Kidney epithelial cell (primary cell): ENCODE measurements around the gene ABCC4. TPM values are rescaled to one million over a fixed set of nuclear protein-coding genes. Genes with fewer than 3 reads are reported as not detected.

ENCODE experiments used
- DNase-seq: peaks from one replicate; pipeline ENCODE4 v3.0.0-alpha.2; 2010; ENCODE audit warnings: low read depth
- H3K27me3 ChIP-seq: 2 replicates; pipeline ENCODE4 v1.6.0; 2011; ENCODE audit warnings: low read length; ENCODE audit not compliant: control insufficient read depth, insufficient read depth
- H3K36me3 ChIP-seq: 2 replicates; pipeline ENCODE4 v1.5.1; 2011; ENCODE audit warnings: low read length; ENCODE audit not compliant: control insufficient read depth, insufficient read depth
- H3K4me3 ChIP-seq: 2 replicates; pipeline ENCODE4 v1.5.1; 2011; ENCODE audit warnings: low read depth, mild to moderate bottlenecking, control low read depth, low read length
- CTCF ChIP-seq: IDR thresholded peaks from 2 replicates; pipeline ENCODE4 v1.5.1; 2011; ENCODE audit warnings: mild to moderate bottlenecking, moderate library complexity, low read length, control low read depth, inconsistent platforms; ENCODE audit not compliant: insufficient read depth, poor library complexity, severe bottlenecking
- total RNA-seq: library from RNA; depleted of rRNA; stranded (reverse); fragments of >200 nt; gene quantifications from 2 replicates; pipeline ENCODE4 v1.2.3, GENCODE V29; 2015

The ABCC4 gene
- total RNA-seq, 1 donor from 2014 or later = 17.3 TPM

GRCh38 chr13:94993616-94994015 lies 307.6 kb downstream of the ABCC4 start:
- H3K36me3 ChIP-seq = no peaks in the 10 kb centered on the region
- no peak for DNase-seq
- H3K4me3 ChIP-seq = no peak overlapping the region
- TF ChIP-seq CTCF = no peak
- no peaks in the 10 kb centered on the region for H3K27me3 ChIP-seq

DNA sequence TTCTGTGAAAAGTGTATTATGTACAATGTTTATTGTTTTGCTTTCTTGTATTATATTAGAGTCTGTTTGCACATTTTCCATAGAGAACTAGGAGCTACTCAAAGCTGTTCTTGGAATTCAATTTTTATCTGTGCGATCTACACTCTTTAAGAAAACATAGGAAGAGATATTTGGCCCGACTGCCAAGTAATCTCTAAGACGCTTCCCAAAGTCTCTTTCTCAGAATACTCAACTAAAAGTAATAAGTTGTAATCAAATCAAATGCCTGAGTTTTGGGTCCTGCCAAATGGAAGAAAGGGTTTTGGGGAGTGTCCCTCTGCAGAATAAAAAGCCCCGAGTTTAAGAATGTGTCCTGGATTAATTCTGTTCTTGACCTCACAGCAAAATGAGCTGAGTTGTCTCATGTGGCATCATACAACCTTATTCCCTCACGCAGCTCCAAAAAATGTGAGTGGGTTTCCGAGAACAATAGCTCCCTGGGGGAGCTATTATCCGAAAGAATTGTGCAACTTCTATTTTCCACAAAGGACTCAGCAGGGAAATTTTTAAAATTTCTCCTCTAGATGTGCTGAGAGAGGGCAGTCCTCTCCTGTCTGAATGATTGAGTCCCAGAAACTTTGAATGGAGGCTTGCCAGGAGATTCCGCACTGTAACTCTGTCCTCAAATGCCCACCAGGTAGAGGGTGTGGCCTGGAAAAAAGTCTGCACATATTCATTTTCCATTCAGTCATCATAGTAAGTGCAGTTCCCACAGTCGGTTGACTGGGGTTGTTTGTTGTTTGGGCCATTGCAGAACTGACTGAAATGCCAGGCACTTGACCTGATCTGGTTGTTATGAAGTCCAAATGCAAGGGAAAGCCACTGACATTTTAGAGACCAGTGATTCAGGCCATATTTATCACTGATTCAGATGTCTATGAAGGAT lies 309.0 kb downstream of the ABCC4 start:
- H3K4me3 ChIP-seq = no peak overlapping the region
- no peak for DNase-seq
- H3K36me3 ChIP-seq = no peaks in the 10 kb centered on the region
- no peaks in the 10 kb centered on the region for H3K27me3 ChIP-seq
- TF ChIP-seq CTCF = no peak

- Histone ChIP-seq H3K27me3 (no peaks in the 10 kb centered on the region), H3K36me3 (no peaks in the 10 kb centered on the region), H3K4me3 (no peak overlapping the region)
- no peak for DNase-seq
- TF ChIP-seq CTCF = no peak
These were observed 312.6 kb downstream of the ABCC4 start for GRCh38 chr13:94988654-94989053.

DNA sequence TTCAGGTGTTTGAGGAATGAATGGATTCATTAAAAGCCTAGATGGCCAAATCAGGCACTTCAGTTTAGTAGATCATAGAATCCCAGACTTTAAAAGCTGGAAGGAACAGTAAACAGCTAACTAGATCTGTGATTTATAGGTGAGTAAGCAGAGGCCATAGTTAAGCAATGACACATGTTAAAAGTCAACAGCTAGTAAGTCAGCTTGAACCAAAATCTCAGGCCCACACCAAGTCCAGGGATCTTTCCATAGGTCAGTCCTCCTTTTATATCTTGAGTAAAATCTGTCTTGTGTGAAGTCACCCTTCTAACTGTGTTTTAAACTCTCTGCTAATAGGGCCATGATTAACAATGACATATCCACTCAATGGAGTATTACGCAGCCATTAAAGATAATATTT lies 313.4 kb downstream of the ABCC4 start:
- no peak for TF ChIP-seq CTCF
- Histone ChIP-seq H3K36me3 (no peaks in the 10 kb centered on the region), H3K4me3 (no peak overlapping the region), H3K27me3 (no peaks in the 10 kb centered on the region)
- no peak for DNase-seq

- Histone ChIP-seq H3K4me3 (no peak overlapping the region), H3K27me3 (no peaks in the 10 kb centered on the region), H3K36me3 (no peaks in the 10 kb centered on the region)
- DNase-seq = no peak
- no peak for TF ChIP-seq CTCF
These were observed 314.2 kb downstream of the ABCC4 start for GRCh38 chr13:94987081-94987480.

- Histone ChIP-seq H3K36me3 (no peaks in the 10 kb centered on the region), H3K27me3 (no peaks in the 10 kb centered on the region), H3K4me3 (no peak overlapping the region)
- no peak for TF ChIP-seq CTCF
- no peak for DNase-seq
These were observed 316.3 kb downstream of the ABCC4 start for GRCh38 chr13:94984958-94985357.
